GM18511 (cell line): ENCODE data around the gene GDNF.

ENCODE experiments used
- ATAC-seq: cut with Tn5 transposase; IDR thresholded peaks from one replicate; pipeline ENCODE4 v1.9.1; 2021; ENCODE audit warnings: mild to moderate bottlenecking, moderate library complexity; ENCODE audit not compliant: unreplicated experiment

Gene GDNF

DNA sequence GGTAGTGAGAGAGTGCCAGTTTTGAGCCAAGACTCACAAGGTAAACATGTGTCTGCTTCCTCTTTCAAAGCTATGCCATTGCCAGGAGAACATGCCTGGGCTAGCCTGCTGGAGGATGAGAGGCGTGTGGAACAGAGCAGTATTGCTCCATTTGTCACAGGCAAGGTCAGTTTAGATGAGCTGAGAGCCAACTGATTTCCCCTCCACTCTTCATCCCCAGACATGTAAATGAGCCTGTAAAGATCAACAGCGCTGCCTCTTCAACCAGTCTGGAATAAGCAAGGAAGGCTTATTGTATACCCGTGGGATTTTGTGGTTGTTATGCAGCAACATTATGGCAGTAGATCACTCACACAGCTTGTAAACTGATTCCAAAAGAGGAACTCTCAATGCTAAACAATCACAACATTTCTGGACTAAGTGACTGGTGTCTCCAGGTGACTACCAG, 8.2 kb upstream of the GDNF start:
- ATAC-seq: peak; percentile 90

DNA sequence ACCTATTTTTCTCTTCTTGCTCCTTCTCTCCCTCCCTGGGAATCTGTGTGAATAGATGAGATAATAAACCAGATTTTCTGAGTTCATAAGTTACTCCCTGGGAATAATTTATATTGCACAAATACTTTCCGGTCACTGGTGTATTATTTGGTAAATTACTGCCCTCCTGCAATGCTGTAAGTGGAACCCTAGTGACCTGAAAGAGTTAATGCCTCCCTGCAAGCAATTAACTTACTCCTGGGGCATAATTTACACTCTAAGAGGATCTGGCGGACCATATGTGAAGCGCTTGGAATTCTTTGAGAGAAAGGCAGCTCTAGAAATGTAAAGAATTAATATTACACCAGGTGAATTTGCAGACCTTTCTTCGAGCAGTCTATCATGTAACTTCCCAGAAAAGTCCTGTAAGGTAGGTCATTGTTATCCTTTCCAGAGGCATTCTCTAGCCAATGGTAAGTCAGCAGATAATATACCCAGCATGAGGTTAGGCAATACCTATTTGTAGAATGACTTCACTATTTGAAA, 7.0 kb upstream of the GDNF start:
- ATAC-seq: no peak

DNA sequence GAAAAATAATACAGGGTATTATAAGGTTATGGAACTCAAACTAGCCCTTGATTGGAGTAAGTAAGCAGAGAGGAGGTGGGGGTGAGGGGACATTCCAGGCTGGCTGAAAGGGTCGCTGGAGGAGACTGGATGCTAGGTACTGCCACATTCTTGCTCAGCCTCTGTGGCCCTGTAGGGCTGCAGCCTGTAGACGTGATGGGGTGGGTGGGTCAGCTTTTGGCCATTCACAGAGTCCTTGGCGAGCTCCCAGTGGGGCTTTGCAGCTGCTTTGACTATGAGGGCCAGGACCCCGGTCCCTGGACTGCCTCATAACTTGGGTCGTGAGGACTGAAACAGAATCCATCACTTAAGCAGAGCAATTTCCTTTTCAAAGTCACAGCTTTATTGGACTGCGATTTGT, 4.2 kb upstream of the GDNF start:
- ATAC-seq: no peak

DNA sequence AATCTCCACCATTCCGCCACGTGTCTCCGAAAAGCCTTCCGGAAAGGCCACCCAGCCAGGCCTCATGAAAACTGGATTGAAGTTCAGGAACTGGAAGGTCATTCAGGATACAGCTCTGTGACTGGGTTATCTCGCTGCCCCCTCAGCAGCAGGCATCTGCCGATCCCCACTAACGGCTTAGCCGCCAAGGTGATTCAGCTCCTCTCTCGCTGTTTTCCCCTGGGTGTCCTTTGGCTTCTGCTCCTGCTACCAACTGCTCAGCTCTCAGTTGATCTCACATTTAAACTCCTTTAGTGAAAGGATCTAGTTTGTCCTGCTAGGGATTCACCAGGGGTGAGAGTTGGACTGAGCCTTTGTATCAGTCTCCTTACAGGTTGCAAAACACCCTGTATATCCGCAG, 2.2 kb upstream of the GDNF start:
- ATAC-seq: no peak

DNA sequence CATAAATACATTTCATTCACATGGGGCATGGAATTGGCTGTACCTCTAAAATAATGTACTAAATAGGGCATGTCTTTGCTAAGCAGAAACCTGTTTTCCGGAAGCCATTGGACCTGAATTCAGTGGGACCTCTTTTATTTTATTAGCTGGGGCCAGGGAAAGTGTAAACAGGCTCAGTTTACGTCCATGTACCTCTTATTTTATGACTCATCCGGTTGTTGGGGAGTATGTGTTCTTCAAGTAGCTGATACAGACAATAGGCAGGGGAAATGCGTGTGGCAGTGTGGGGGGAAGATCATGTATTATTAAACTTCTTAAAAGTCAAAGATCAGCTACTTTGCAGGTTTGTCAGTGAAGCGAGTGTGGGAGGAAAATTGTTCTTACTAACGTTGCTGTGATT, 1.4 kb upstream of the GDNF start:
- ATAC-seq: no peak

DNA sequence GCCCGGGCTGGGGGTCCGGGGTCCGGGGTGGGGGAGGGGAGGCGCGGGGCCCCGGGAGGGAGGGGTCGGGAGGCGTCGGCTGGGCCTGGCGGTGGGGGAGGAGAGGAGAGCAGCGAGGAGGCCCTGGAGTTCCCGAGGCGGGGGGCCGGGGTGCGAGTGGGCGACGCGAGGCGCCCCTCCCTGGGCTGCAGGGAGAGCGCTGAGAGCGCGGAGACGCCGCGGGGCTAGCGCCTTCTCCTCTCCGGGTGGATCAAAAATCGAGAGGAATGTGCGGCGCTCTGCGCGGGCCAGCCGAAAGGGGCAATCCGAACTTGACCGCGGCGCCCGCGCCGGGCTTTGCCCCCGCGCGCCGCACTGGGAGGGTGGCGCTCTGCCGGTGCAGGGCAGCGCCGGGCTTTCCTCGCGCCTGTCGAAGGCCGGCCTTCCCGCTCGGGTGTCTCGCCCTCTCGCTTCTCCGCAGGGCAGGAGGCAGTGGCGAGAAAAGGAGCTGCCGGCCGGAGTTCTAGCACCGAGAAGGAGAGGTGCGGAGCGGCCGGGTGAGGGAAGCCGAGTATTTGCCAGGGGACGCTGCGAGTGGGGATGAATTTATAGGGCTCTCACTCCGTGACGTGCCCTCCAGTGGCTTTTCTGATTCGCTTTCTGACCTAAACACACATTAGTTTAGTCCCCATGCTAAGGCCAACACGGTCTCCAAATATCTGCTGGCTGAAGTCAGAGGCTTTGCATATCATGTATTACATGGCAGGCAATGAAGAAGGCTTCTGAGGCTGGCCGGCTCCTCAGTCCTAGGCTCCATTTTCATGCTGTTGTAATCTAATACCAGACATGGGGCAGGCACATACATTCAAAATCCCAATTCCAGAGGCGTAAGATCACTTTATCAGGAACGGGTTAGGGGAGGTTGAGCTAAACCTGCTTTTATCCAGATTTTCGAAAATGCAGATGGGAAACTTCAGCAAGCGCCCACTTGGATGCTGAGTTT, 503 bp upstream of the GDNF start:
- ATAC-seq: no peak

DNA sequence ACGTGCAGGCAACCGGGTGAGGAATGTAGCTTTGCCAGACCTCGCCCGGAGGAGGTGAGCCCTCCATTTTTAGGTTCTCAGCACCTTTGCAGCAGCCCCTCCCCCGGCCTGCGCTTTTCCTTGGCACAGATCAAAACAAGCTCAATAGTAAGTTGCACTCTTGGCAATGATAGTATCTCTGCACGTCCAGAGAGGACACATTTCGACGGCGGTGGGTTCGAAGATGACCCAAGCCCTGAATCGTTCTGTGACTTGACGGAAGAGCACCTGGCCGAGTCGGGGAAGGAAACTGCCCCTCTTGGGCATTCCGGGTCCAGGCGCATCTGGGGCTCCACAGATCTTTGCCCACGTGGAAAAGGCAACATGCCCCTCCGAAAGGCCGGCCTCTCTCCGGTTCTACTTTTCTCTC, 904 bp downstream of the GDNF start:
- ATAC-seq: no peak

DNA sequence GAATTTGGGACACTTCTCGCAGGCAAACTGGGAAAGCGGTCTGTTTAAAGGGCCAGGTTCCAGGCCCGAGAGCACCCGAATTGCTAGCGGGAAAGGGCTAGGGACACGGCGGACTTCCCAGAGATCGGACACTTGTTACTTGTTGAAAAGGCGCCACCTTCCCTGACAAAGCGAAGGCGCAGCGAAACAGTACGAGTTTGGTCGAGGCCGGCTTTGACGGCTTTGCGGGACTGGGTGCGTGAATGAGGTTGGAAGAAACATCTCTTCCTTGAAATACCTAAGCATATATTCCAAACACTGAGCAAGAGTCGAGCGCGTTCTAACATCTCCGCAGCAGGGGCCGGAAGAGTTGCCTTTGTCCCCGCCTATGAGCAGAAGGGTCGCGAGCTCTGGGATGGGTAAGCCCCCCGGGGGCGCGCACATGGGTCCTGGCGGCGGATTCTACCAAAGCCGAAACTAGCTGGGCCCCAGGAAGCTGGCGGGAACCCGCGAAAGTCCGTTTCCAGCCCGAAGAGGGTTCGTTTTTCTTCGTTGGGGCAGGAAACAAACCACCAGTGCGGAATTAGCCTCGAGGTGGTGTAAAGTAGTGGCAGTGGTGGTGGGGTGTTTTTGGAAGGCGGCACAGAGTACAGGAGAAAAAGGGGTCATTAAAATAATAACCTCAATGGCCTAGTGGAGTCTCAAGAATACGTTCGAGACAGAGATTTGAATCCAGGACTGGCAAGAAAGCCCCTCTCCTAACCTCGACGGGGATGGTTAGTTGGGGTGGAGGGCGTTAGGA, 1.5 kb downstream of the GDNF start:
- no peak for ATAC-seq

DNA sequence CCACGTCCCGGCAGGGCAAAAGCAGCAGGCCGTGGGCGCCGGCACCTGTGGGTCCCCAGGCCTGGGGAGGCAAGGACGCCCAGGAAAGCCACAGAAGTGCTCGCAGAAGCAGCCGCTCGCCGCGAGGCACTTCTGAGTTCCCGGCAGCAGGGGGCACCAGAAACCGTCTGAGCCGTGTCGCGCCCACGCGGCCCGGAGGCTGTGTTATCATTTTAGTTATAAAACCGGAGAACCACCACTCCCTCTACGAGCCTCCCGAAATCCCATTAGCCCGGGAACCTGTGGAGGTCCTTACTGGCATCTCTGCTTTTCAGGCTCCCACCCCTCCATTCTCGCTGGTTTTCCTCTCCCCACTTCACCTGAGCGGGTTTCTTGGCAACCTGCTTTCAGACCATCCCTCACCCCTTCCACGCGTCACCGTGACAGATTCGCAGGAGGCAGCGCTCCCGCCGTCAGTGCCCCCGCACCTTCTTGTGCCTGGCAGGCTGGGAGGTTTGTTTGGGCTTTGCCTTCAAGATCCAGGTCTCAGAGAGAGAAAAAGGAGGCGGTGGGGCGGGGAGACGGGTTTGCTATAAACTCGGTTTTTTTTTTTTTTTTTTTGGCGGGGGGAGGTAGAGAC, 2.3 kb downstream of the GDNF start:
- ATAC-seq: peak; percentile 69

DNA sequence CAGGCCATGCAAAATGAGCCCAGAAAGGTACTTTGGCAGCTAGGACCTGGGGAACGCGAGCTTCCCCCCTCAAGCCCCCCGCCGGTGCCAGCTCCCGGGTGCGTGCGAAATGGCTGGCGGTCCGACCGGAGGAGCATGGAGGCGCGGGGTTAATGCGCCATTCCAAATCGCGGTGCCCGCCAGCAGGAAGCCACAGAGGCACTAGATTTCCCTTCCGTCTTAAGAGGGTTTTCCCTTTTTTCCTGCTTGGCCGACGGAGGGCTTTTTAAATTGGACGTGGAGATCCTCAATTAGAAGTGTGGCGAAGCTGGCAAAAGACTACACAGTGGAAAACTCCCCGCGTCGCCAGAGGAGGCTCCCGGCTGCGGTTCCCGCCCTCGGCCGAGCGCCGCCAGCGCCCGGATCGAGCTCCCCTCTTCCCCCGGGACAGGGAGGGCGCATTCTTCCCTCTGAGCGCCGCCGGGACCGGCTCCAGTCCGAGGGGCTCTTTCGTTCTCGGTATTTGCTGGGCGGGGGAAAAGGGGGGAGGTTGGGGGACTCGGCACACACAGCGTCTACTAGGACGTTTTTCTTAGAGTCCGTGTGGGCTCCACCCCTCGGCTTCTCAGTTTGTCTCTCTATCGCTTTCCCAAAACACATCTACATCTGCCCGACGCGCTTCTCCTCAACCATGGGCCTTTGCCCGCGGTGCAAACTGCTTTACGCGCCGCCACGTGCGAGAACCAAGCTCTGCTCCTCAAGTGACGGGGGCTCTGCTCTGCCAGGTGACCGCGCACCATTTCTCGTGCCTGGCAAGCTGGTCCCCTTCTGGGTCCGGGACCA, 3.0 kb downstream of the GDNF start:
- ATAC-seq: peak; percentile 23

DNA sequence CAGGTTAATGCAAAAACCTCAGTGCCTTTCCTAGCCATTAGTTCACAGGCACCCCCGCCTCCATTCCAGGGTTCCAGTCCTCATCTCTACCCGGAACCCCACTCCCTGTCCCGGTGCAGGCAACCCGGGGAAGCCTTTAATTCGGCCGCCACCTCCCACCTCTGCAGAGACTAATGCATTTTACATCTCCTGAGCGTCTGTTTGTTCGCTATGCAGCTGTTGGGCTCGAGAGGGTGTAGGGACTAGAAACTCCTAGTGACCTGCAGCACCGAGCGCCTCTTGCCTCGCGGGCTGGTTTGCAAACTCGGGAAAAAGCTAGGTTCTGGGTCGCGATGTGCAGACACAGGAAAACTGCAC, 3.6 kb downstream of the GDNF start:
- ATAC-seq: no peak

DNA sequence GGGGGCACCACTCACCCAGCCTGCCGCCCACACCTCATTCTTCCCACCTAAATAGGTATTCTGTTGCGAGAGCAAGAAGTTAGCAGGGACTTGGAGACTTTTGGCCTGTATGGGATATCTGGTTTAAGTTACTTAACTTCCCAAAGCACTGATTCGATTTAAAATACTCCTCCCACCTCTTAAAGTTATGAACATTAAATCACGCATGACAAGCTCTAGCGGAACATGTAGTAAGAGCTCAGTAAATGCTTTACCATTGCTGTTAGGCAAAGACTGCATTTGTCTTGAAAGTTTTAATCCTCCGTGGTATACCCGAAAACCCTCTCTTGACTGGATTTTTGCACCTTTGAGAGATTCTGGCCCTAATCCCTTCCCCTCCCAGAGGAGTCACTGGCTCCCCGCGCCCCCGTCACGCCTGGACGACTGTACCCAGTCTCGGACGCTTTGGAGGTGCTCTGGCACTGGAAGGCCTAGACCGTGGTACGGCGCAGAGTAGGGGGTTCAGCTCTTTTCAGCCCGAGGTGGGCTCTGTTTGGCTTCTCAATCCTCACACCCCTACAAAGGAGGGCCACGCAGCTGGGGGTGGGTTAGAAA, 4.4 kb downstream of the GDNF start:
- no peak for ATAC-seq

DNA sequence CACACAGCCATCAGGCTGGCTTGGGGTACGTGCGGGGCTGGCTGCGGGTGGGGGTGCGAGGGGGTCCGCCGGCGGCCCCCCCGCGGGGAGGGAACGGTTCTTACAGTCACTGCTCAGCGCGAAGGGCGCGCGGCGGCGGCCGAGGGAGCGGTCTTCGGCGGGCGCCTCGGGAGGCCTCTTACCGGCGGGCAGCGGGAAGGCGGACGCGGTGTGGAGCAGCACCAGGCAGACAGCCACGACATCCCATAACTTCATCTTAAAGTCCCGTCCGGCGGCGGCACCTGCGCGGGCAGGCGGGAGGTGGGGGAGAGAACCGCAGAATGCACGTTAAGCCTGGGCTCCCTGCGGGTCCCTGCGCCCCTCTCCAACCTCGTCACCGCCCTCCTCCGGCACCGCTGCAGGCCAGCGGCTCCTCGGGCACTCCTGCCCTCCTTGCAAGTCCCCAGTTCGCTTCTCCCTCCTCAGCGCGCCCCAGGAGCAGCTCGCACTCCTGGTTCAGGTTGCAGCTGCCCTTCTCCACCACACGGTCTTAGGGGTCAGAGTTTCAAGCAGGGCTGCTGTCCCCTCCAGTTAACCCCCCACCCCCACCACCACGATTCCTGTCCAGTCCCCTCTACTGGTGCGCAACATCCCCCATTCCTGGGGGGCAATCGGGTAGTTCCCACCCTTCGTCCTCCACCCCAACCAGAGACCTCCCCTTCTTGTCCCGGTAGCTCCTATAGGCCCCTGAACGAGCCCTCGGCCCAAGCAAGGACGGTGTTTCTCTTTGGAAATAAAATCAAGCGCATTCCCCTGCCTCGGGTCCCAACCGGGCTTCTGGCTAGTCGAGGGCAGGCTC, 5.1 kb downstream of the GDNF start:
- ATAC-seq: no peak

DNA sequence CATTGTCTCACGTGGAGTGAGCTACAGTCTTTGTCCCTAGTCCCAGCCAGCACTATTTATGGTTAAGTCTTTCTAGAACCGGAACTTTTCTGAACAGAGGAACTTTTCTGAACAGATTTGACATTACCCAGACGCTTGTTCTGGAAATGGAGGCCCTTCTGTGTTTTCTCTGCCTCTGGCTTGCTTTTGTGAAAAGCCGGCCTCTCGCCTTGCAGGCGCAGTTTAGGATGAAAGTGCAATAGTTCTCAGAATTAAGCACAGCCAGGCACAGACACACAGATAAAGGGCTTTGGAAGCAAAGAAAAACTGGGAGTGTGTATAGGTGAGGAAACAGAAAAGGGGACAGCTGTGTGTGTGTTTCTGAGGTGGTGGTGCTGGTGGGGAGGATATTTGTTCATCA, 5.9 kb downstream of the GDNF start:
- no peak for ATAC-seq

DNA sequence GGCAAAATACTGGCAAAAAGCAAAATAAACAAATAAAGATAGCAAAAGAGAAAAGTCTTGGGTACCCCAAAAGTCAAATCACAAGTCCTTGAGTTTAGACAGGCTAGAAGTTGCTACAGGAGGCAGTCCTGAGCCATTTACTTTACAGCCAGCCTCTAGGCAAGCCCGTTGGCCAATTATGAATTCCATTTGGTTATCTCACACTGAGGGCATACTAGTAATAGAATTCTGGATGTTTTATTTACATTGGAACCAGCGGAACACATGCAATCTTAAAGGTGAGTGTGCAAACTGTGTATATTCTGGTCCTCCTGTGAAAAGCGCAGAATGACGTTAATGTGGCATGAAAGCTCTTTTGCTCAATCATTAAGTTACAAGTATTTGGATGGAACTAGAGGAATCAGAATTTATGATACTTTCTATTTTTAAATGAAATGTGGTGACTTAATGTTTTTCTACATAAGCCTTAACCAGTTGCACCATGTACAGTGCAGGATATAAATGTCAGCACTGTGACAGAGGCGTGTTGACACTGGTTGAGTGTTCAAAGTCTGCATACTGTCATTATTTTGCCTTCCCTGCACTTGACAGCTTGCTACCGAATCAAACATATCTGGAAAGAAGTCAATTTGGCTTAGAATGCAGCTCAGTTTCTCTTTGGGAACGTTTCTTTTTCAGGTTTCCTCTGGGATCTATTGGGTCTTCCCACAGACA, 7.9 kb downstream of the GDNF start:
- no peak for ATAC-seq

DNA sequence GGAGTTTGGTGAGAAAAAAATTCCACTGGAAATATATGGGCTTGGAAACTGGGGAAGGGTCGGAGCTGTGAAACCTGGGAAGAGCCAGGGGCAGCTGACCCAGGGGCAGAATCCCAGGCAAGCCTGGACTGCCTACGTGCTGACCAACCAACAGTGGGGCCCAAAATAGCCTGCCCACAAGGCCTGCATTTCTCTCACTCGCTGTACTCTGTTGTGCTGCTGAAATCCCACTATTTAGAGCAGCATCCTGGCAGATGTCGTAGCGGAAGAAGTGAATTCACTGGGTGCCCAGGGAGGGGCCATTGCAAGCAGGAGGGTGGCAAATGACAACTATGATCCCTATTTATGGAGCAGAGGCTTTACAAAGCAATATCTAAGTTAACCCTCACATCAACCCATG, 9.5 kb downstream of the GDNF start:
- ATAC-seq: no peak

DNA sequence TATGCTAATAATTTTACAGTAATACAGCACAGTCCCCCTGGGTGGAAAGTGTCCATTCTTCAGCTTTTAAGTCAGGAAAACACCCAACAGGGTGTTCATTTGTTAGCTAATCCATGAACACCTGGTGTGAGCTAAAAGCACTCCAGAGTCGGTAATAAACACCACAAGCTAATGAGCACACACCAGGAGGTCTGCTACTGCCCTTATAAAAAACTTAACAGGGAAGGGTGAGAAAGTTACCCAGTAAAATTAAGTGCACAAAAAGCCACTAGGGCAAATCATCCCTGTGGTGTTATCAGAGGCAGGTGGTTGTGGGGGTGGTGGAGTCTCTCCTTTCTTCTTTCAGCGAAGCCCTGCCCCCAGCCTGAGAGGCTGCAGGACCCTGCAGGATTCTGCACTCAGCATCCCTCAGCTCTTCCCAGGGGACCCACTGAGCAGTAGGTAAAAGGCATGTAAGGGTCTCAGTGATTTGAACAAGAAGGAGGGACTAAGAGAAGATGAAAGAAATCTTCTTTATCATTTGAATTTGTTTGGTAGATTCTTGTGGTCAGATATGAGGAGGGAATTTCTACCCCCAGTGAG, 14.4 kb downstream of the GDNF start:
- ATAC-seq: no peak

DNA sequence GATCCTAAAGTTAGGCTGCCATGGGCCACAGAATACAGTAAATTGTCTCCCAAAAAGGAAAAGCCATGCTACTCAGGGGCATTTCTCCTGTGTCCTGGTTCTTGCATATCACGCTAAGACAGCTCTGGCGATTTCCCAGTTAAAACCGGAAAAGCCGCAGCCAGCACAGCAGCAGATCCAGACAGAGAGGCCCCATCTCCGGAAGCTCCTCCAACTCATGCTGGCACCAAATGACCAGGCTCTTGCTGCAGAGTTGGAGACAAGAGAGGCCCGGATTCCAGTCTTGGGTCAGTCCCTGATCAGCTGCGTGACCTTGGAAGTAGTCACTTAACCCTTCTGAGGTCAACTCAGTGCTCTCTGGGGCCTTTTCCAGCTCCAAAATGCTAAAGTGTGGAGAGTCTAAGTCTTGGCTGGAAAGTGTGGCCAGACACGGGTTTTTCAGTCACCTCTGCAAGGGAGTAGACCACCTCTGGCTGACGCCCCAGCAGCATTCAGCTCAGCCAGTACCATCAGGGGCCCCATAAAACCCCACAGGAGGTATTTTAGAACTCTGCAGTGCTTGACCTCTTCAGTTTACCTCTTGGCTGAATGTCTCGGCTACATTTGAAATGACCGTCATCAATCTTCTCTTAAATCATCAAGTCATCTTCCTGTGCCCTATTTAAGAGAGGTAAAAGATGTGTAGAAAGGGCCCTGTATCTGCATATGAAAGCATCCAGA, 16.2 kb downstream of the GDNF start:
- no peak for ATAC-seq
